Measurements from ENCODE around the gene TDRD7. TPM values are rescaled to one million over a fixed set of nuclear protein-coding genes. Genes with fewer than 3 reads are reported as not detected.

Gene TDRD7
- polyA plus RNA-seq, 1 donor from 2014 or later = 9.7 TPM

GRCh38 chr9:97534185-97534584 lies 122.3 kb downstream of the TDRD7 start:
- H3K27ac ChIP-seq (ENCODE audit: low read length) = no peak overlapping the region
- H3K79me2 ChIP-seq (replicated peaks; ENCODE audit: insufficient read depth, low read length) = no peaks in the 10 kb centered on the region
- H3K36me3 ChIP-seq (ENCODE audit: insufficient read depth, low read length) = no peaks in the 10 kb centered on the region
- no peak overlapping the region for H3K9ac ChIP-seq (ENCODE audit: low read length)
- no peaks in the 10 kb centered on the region for H3F3A ChIP-seq (ENCODE audit: insufficient read depth, low read length, poor library complexity, severe bottlenecking)
- no peaks in the 10 kb centered on the region for H3K9me2 ChIP-seq (ENCODE audit: insufficient read depth, low read length)
- no peaks in the 10 kb centered on the region for H3K27me3 ChIP-seq (ENCODE audit: insufficient read depth, low read depth, low read length)
- no peak for TF ChIP-seq POLR2AphosphoS5 (IDR thresholded peaks at IDR 0.05)
- TF ChIP-seq EZH2 (IDR thresholded peaks at IDR 0.05; ENCODE audit: borderline replicate concordance, insufficient read depth, low read length, poor library complexity, severe bottlenecking) = no peak
- no peak for TF ChIP-seq EP300 (conservative IDR thresholded peaks at IDR 0.05; ENCODE audit: poor library complexity, severe bottlenecking)
- no peak for TF ChIP-seq RAD21 (conservative IDR thresholded peaks at IDR 0.05)
- TF ChIP-seq SMC3 (conservative IDR thresholded peaks at IDR 0.05; ENCODE audit: poor library complexity) = no peak
- TF ChIP-seq TAF1 (IDR thresholded peaks at IDR 0.05; ENCODE audit: low read depth) = no peak
- no peak for TF ChIP-seq REST (IDR thresholded peaks at IDR 0.05; ENCODE audit: borderline replicate concordance)
- TF ChIP-seq, protein P1, sequence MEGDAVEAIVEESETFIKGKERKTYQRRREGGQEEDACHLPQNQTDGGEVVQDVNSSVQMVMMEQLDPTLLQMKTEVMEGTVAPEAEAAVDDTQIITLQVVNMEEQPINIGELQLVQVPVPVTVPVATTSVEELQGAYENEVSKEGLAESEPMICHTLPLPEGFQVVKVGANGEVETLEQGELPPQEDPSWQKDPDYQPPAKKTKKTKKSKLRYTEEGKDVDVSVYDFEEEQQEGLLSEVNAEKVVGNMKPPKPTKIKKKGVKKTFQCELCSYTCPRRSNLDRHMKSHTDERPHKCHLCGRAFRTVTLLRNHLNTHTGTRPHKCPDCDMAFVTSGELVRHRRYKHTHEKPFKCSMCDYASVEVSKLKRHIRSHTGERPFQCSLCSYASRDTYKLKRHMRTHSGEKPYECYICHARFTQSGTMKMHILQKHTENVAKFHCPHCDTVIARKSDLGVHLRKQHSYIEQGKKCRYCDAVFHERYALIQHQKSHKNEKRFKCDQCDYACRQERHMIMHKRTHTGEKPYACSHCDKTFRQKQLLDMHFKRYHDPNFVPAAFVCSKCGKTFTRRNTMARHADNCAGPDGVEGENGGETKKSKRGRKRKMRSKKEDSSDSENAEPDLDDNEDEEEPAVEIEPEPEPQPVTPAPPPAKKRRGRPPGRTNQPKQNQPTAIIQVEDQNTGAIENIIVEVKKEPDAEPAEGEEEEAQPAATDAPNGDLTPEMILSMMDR (IDR thresholded peaks at IDR 0.05; ENCODE audit: poor library complexity, severe bottlenecking) = no peak
- no peak for TF ChIP-seq MXI1 (conservative IDR thresholded peaks at IDR 0.05; ENCODE audit: poor library complexity, severe bottlenecking)
- H3K4me2 ChIP-seq (ENCODE audit: low read length) = no peak overlapping the region
- H3K9me3 ChIP-seq (ENCODE audit: low read length) = no peaks in the 10 kb centered on the region
- H4K20me1 ChIP-seq (ENCODE audit: insufficient read depth) = no peaks in the 10 kb centered on the region
- no peak overlapping the region for H3K4me3 ChIP-seq (ENCODE audit: low read length)
- H2AFZ ChIP-seq (ENCODE audit: low read depth, low read length) = no peak overlapping the region

GRCh38 chr9:97534961-97535594 lies 123.2 kb downstream of the TDRD7 start:
- Histone ChIP-seq H2AFZ (ENCODE audit: low read depth, low read length) (no peak overlapping the region), H3K4me3 (ENCODE audit: low read length) (no peak overlapping the region), H3K9ac (ENCODE audit: low read length) (no peak overlapping the region), H3F3A (ENCODE audit: insufficient read depth, low read length, poor library complexity, severe bottlenecking) (no peaks in the 10 kb centered on the region), H3K9me2 (ENCODE audit: insufficient read depth, low read length) (no peaks in the 10 kb centered on the region), H3K27me3 (ENCODE audit: insufficient read depth, low read depth, low read length) (no peaks in the 10 kb centered on the region), H3K36me3 (ENCODE audit: insufficient read depth, low read length) (no peaks in the 10 kb centered on the region), H3K4me2 (ENCODE audit: low read length) (no peak overlapping the region), H3K27ac (ENCODE audit: low read length) (no peak overlapping the region), H3K79me2 (replicated peaks; ENCODE audit: insufficient read depth, low read length) (no peaks in the 10 kb centered on the region), H3K9me3 (ENCODE audit: low read length) (no peaks in the 10 kb centered on the region), H4K20me1 (ENCODE audit: insufficient read depth) (no peaks in the 10 kb centered on the region)
- no peak for TF ChIP-seq SMC3 (conservative IDR thresholded peaks at IDR 0.05; ENCODE audit: poor library complexity)
- no peak for TF ChIP-seq RAD21 (conservative IDR thresholded peaks at IDR 0.05)
- no peak for TF ChIP-seq EZH2 (IDR thresholded peaks at IDR 0.05; ENCODE audit: borderline replicate concordance, insufficient read depth, low read length, poor library complexity, severe bottlenecking)
- no peak for TF ChIP-seq EP300 (conservative IDR thresholded peaks at IDR 0.05; ENCODE audit: poor library complexity, severe bottlenecking)
- TF ChIP-seq MXI1 (conservative IDR thresholded peaks at IDR 0.05; ENCODE audit: poor library complexity, severe bottlenecking) = no peak
